Fibroblast of the conjunctiva (primary cell): ENCODE data around the gene EPB41L3.
"Not testable (repeated sequence)": the region's sequence is repeated elsewhere in the genome, so short reads cannot be mapped to it uniquely, and the experiment has no call there.

Experiments
- DNase-seq: peaks from one replicate; pipeline ENCODE4 v3.0.0-alpha.2; 2010; ENCODE audit warnings: low read depth

Gene EPB41L3

GRCh38 chr18:5530629-5531178, 13.1 kb downstream of the EPB41L3 start:
- DNase-seq: no peak

- DNase-seq: no peak
Measured at GRCh38 chr18:5529471-5529870, 14.3 kb downstream of the EPB41L3 start.

GRCh38 chr18:5527603-5528002, 16.2 kb downstream of the EPB41L3 start:
- peak; percentile 79 for DNase-seq

GRCh38 chr18:5524660-5525059, 19.1 kb downstream of the EPB41L3 start:
- no peak for DNase-seq

GRCh38 chr18:5521000-5521399, 22.8 kb downstream of the EPB41L3 start:
- no peak for DNase-seq

GRCh38 chr18:5520464-5520863, 23.3 kb downstream of the EPB41L3 start:
- no peak for DNase-seq

- DNase-seq: no peak
Measured at GRCh38 chr18:5519448-5520298, 24.1 kb downstream of the EPB41L3 start.

- DNase-seq: peak; percentile 44
Measured at GRCh38 chr18:5518899-5519371, 24.9 kb downstream of the EPB41L3 start.

GRCh38 chr18:5518179-5518770, 25.5 kb downstream of the EPB41L3 start:
- DNase-seq: no peak

- DNase-seq: no peak
Measured at GRCh38 chr18:5516841-5517240, 27.0 kb downstream of the EPB41L3 start.

GRCh38 chr18:5515011-5515784, 28.6 kb downstream of the EPB41L3 start:
- DNase-seq: no peak

GRCh38 chr18:5513947-5514346, 29.9 kb downstream of the EPB41L3 start:
- no peak for DNase-seq

GRCh38 chr18:5512176-5512575, 31.6 kb downstream of the EPB41L3 start:
- DNase-seq: no peak

GRCh38 chr18:5511541-5511940, 32.3 kb downstream of the EPB41L3 start:
- DNase-seq: not testable (repeated sequence)

- DNase-seq: no peak
Measured at GRCh38 chr18:5510135-5510846, 33.5 kb downstream of the EPB41L3 start.

GRCh38 chr18:5508821-5509220, 35.0 kb downstream of the EPB41L3 start:
- DNase-seq: peak; percentile 27

- DNase-seq: no peak
Measured at GRCh38 chr18:5507756-5508155, 36.0 kb downstream of the EPB41L3 start.

GRCh38 chr18:5506174-5506573, 37.6 kb downstream of the EPB41L3 start:
- no peak for DNase-seq

GRCh38 chr18:5503740-5504139, 40.1 kb downstream of the EPB41L3 start:
- no peak for DNase-seq

- no peak for DNase-seq
Measured at GRCh38 chr18:5500158-5500939, 43.4 kb downstream of the EPB41L3 start.

GRCh38 chr18:5498452-5498851, 45.3 kb downstream of the EPB41L3 start:
- DNase-seq: no peak
